Hepatocyte (in vitro differentiated cells): ENCODE results near the gene CALB2. TPM values are rescaled to one million over a fixed set of nuclear protein-coding genes. Genes with fewer than 3 reads are reported as not detected.

Experiments
- DNase-seq: peaks from one replicate; pipeline ENCODE4 v3.0.0-alpha.2; 2016; ENCODE audit warnings: low spot score
- H2AFZ ChIP-seq: fragments of 200-600 bp; sonication (generic); 2 replicates; pipeline ENCODE4 v1.6.0; 2016; ENCODE audit warnings: antibody characterized with exemption, mild to moderate bottlenecking
- H3K27ac ChIP-seq: fragments of 200-600 bp; sonication (generic); 2 replicates; pipeline ENCODE4 v1.5.1; 2016; ENCODE audit warnings: mild to moderate bottlenecking
- H3K27me3 ChIP-seq: fragments of 200-600 bp; sonication (generic); 2 replicates; pipeline ENCODE4 v1.6.1; 2016
- H3K36me3 ChIP-seq: fragments of 200-600 bp; sonication (generic); replicated peaks from 2 replicates; pipeline ENCODE4 v1.5.1; 2016; ENCODE audit warnings: low read depth; ENCODE audit not compliant: insufficient read depth
- H3K4me1 ChIP-seq: fragments of 200-600 bp; sonication (generic); 2 replicates; pipeline ENCODE4 v1.5.1; 2016; ENCODE audit warnings: mild to moderate bottlenecking, moderate library complexity; ENCODE audit not compliant: insufficient read depth
- H3K4me2 ChIP-seq: fragments of 200-600 bp; sonication (generic); 2 replicates; pipeline ENCODE4 v1.6.0; 2016
- H3K4me3 ChIP-seq: fragments of 200-600 bp; sonication (generic); 2 replicates; pipeline ENCODE4 v1.5.1; 2016; ENCODE audit warnings: mild to moderate bottlenecking
- H3K79me2 ChIP-seq: fragments of 200-600 bp; sonication (generic); 2 replicates; pipeline ENCODE4 v1.6.0; 2017; ENCODE audit warnings: mild to moderate bottlenecking
- H3K9me2 ChIP-seq: fragments of 200-600 bp; sonication (generic); replicated peaks from 2 replicates; pipeline ENCODE4 v1.6.0; 2017; ENCODE audit warnings: mild to moderate bottlenecking; ENCODE audit not compliant: insufficient read depth
- H3K9me3 ChIP-seq: fragments of 200-600 bp; sonication (generic); 2 replicates; pipeline ENCODE4 v1.5.1; 2016; ENCODE audit warnings: low read depth, mild to moderate bottlenecking
- H4K20me1 ChIP-seq: fragments of 200-600 bp; sonication (generic); 2 replicates; pipeline ENCODE4 v1.6.0; 2016; ENCODE audit warnings: mild to moderate bottlenecking; ENCODE audit not compliant: insufficient read depth, poor library complexity, severe bottlenecking
- EZH2 ChIP-seq: fragments of 200-600 bp; sonication (generic); IDR thresholded peaks from 2 replicates; pipeline ENCODE4 v1.6.1; 2016; ENCODE audit warnings: antibody characterized with exemption, mild to moderate bottlenecking, borderline replicate concordance
- EZH2phosphoT487 ChIP-seq: fragments of 200-600 bp; sonication (generic); IDR thresholded peaks from one replicate; pipeline ENCODE4 v1.6.1; 2018; ENCODE audit warnings: antibody characterized with exemption, mild to moderate bottlenecking, low read depth, moderate library complexity; ENCODE audit not compliant: unreplicated experiment, severe bottlenecking
- WGBS: methylation state at CpG from one replicate; pipeline ENCODE4 v1.1.6; 2016; ENCODE audit warnings: low lambda C conversion rate; ENCODE audit errors: missing lambda C conversion rate; 5-methylcytosine and 5-hydroxymethylcytosine counted together
- polyA plus RNA-seq: library from polyadenylated mRNA; unstranded; fragments of >200 nt; fragmentation: Nextera tagmentation; extraction: Ambion mirVana; gene quantifications from 2 replicates; pipeline ENCODE4 v1.2.1, GENCODE V29; 2016
- total RNA-seq: library from RNA; depleted of rRNA; stranded (reverse); fragments of >200 nt; gene quantifications from 2 replicates; pipeline ENCODE4 v1.2.3, GENCODE V29; 2014
- TF ChIP-seq, protein P1 (sequence below): fragments of 200-600 bp; sonication (generic); IDR thresholded peaks from 2 replicates; pipeline ENCODE4 v1.5.1; 2016; ENCODE audit warnings: antibody characterized with exemption, mild to moderate bottlenecking; ENCODE audit not compliant: poor library complexity

Gene CALB2
- total and polyA plus RNA-seq, 2 experiments from 2014 or later = 2.3 to 6.5 TPM

GRCh38 chr16:71431991-71432390 is 73.5 kb downstream of the CALB2 start:
- H3K4me1 ChIP-seq = no peaks in the 10 kb centered on the region
- no peak overlapping the region for H2AFZ ChIP-seq
- no peaks in the 10 kb centered on the region for H3K36me3 ChIP-seq
- DNase-seq = no peak
- H3K9me3 ChIP-seq = no peaks in the 10 kb centered on the region
- H3K9me2 ChIP-seq = no peaks in the 10 kb centered on the region
- H3K4me2 ChIP-seq = no peak overlapping the region
- H3K79me2 ChIP-seq = no peaks in the 10 kb centered on the region
- peaks cover 6% of the 10 kb centered on the region for H3K27me3 ChIP-seq
- TF ChIP-seq EZH2phosphoT487 (no peak), EZH2 (no peak)
- TF ChIP-seq, protein P1, sequence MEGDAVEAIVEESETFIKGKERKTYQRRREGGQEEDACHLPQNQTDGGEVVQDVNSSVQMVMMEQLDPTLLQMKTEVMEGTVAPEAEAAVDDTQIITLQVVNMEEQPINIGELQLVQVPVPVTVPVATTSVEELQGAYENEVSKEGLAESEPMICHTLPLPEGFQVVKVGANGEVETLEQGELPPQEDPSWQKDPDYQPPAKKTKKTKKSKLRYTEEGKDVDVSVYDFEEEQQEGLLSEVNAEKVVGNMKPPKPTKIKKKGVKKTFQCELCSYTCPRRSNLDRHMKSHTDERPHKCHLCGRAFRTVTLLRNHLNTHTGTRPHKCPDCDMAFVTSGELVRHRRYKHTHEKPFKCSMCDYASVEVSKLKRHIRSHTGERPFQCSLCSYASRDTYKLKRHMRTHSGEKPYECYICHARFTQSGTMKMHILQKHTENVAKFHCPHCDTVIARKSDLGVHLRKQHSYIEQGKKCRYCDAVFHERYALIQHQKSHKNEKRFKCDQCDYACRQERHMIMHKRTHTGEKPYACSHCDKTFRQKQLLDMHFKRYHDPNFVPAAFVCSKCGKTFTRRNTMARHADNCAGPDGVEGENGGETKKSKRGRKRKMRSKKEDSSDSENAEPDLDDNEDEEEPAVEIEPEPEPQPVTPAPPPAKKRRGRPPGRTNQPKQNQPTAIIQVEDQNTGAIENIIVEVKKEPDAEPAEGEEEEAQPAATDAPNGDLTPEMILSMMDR = no peak
- WGBS = 94% methylated on average over 9 of the region's 9 CpGs
- H3K4me3 ChIP-seq = no peak overlapping the region
- no peaks in the 10 kb centered on the region for H4K20me1 ChIP-seq
- H3K27ac ChIP-seq = no peak overlapping the region

- Histone ChIP-seq H3K27ac (no peak overlapping the region), H3K4me2 (no peak overlapping the region), H3K9me3 (no peaks in the 10 kb centered on the region), H3K9me2 (no peaks in the 10 kb centered on the region), H3K27me3 (peaks cover 6% of the 10 kb centered on the region), H2AFZ (no peak overlapping the region), H3K36me3 (no peaks in the 10 kb centered on the region), H3K4me3 (no peak overlapping the region), H3K4me1 (no peaks in the 10 kb centered on the region), H4K20me1 (no peaks in the 10 kb centered on the region), H3K79me2 (no peaks in the 10 kb centered on the region)
- TF ChIP-seq, protein P1 = no peak
- TF ChIP-seq EZH2 = no peak
- no peak for TF ChIP-seq EZH2phosphoT487
- 84% methylated on average over 6 of the region's 6 CpGs for WGBS
- DNase-seq = no peak
Measured at GRCh38 chr16:71432906-71433305, 74.4 kb downstream of the CALB2 start.

GRCh38 chr16:71436473-71436872 is 78.0 kb downstream of the CALB2 start:
- Histone ChIP-seq H2AFZ (no peak overlapping the region), H3K36me3 (no peaks in the 10 kb centered on the region), H3K27ac (no peak overlapping the region), H3K79me2 (no peaks in the 10 kb centered on the region), H3K27me3 (no peaks in the 10 kb centered on the region), H3K4me3 (no peak overlapping the region), H3K9me2 (no peaks in the 10 kb centered on the region), H4K20me1 (no peaks in the 10 kb centered on the region), H3K4me1 (no peaks in the 10 kb centered on the region), H3K4me2 (no peak overlapping the region), H3K9me3 (no peaks in the 10 kb centered on the region)
- DNase-seq = no peak
- 86% methylated on average over 7 of the region's 7 CpGs for WGBS
- TF ChIP-seq EZH2 = no peak
- TF ChIP-seq EZH2phosphoT487 = no peak
- TF ChIP-seq, protein P1 = no peak

GRCh38 chr16:71439523-71439922 is 81.0 kb downstream of the CALB2 start:
- no peaks in the 10 kb centered on the region for H3K9me2 ChIP-seq
- WGBS = 53% methylated on average over 3 of the region's 3 CpGs
- no peaks in the 10 kb centered on the region for H3K79me2 ChIP-seq
- no peak overlapping the region for H2AFZ ChIP-seq
- H3K27me3 ChIP-seq = no peaks in the 10 kb centered on the region
- TF ChIP-seq EZH2phosphoT487 (no peak), EZH2 (no peak)
- TF ChIP-seq, protein P1 = no peak
- no peak overlapping the region for H3K4me3 ChIP-seq
- H3K9me3 ChIP-seq = no peaks in the 10 kb centered on the region
- no peaks in the 10 kb centered on the region for H4K20me1 ChIP-seq
- DNase-seq = no peak
- no peaks in the 10 kb centered on the region for H3K4me1 ChIP-seq
- no peaks in the 10 kb centered on the region for H3K36me3 ChIP-seq
- H3K27ac ChIP-seq = no peak overlapping the region
- no peak overlapping the region for H3K4me2 ChIP-seq
